GM18502 (cell line): ENCODE data around the gene XYLB.
"Not testable (repeated sequence)": the region's sequence is repeated elsewhere in the genome, so short reads cannot be mapped to it uniquely, and the experiment has no call there.

Experiments used
- ATAC-seq: cut with Tn5 transposase; IDR thresholded peaks from one replicate; pipeline ENCODE4 v1.9.1; 2021; ENCODE audit warnings: mild to moderate bottlenecking; ENCODE audit not compliant: unreplicated experiment, poor library complexity

The XYLB gene

DNA sequence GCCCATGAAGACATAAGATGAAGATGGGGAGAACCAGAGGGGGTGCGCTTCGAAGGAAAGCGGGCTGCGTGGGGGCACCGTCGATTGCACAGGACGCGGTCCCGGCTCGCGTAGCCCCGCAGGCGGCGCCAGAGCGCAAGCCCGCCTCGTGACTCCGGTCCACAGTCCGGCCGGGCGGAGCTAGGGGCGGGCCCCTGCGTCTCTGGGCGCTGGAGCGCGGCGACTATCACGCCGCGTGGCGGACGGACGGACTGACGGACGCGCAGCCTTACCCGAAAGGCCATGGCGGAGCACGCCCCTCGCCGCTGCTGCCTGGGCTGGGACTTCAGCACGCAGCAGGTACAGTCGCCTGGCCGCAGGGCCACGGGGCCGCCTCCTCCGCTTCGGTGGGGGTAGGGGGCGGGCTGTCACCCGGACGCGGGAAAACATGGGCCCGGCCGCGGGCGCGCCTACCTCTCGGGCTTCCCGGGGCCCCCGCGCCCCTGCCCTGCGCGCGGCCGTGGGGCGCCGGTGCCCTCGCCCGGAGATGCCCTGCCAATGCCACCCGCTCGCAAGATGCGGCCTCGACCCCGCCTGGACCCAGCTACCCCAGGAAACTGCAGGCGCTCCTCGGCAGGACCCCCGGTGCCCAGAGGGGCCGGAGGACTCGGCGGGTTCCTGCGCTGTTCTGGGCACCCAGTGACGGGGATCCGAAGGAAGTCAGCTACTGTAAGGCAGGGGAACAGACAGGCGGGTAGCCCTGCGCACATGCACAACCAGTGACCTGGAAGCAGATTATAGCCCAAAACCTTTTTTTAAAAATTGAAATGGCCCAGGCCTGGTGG is at the start of gene XYLB:
TSS of gene XYLB (plus strand) at position 199 of the 824 bp plus-strand sequence. CDS start at position 283, 84 bp downstream.
- ATAC-seq = peak; percentile 98

- not testable (repeated sequence) for ATAC-seq
Observed at GRCh38 chr3:38297053-38297452, 49.5 kb upstream of the XYLB start.

GRCh38 chr3:38297537-38297936 is 49.0 kb upstream of the XYLB start:
- ATAC-seq = no peak

GRCh38 chr3:38297947-38298711 is 48.5 kb upstream of the XYLB start:
- no peak for ATAC-seq

DNA sequence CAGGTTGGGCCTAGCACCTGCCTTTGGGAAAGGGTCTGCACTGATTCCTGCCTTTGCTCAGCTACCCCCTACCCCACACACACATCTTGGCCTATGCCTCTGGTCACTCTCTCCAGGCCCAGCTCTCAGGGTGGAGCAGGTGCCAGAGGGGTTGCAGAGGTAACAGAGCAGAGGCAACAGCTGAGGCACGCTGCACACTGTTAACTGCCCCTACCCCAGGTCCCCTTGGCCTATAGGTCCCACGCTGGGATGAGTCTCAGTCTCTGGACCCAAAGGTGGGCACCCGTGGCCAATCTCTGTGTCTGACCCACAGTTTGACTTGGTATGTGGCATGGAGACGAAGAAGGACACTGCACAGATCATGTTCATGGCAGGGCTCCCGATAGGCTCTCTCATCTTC is 39.6 kb upstream of the XYLB start:
- ATAC-seq = no peak

DNA sequence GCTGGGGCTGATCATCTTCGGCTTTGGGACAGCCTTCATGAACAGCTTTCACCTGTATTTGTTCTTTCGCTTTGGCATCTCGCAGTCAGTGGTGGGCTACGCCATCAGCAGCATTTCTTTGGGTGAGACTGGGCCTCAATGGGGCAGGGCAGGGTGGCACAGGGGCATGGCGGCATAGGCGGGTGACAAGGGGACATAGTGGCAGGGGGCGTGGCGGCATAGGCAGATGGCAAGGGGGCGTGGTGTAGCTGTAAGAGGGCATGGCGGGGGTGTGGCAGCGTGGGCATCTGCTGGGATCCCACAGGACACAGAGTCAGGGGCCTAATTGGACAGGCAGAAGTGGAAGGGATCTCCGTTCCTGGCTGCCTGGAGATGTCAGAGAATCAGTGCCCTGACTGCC is 39.0 kb upstream of the XYLB start:
- no peak for ATAC-seq

GRCh38 chr3:38308456-38308855 is 38.1 kb upstream of the XYLB start:
- no peak for ATAC-seq

- ATAC-seq = no peak
Observed at GRCh38 chr3:38311476-38311875, 35.1 kb upstream of the XYLB start.

DNA sequence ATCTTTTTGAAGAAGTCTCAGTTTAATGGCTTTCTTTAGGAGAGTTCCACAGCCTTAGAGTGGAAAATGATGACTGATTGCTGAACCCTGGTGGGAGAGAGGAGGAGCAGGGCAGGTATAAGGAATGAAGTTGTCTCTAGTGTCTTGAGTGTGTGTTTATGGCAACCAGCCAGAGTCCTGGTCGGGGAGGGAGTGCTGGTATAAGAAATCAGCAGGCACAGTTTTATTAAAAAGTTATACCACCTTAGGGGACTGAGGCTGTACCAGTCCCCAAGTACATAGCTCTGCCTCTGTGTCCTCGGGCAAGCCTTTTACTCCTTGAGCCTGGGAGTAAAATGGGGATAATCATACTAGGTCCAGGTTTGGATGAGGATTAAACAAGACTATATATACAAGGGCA is 34.6 kb upstream of the XYLB start:
- ATAC-seq = no peak

- ATAC-seq = no peak
Observed at GRCh38 chr3:38312356-38312755, 34.2 kb upstream of the XYLB start.

- ATAC-seq = no peak
Observed at GRCh38 chr3:38313263-38313662, 33.3 kb upstream of the XYLB start.

GRCh38 chr3:38313695-38314094 is 32.9 kb upstream of the XYLB start:
- ATAC-seq = no peak

GRCh38 chr3:38314112-38314763 is 32.3 kb upstream of the XYLB start:
- ATAC-seq = no peak

- no peak for ATAC-seq
Observed at GRCh38 chr3:38314764-38315487, 31.7 kb upstream of the XYLB start.

- ATAC-seq = no peak
Observed at GRCh38 chr3:38315488-38316230, 30.9 kb upstream of the XYLB start.

GRCh38 chr3:38316356-38317191 is 30.0 kb upstream of the XYLB start:
- ATAC-seq = no peak

- no peak for ATAC-seq
Observed at GRCh38 chr3:38317192-38317759, 29.3 kb upstream of the XYLB start.
